Measurements from ENCODE around the gene CAMK1G. TPM values are rescaled to one million over a fixed set of nuclear protein-coding genes. Genes with fewer than 3 reads are reported as not detected.

The CAMK1G gene
- total RNA-seq, 2 donors from 2014 or later, result 0.55 to 2.1 TPM

DNA sequence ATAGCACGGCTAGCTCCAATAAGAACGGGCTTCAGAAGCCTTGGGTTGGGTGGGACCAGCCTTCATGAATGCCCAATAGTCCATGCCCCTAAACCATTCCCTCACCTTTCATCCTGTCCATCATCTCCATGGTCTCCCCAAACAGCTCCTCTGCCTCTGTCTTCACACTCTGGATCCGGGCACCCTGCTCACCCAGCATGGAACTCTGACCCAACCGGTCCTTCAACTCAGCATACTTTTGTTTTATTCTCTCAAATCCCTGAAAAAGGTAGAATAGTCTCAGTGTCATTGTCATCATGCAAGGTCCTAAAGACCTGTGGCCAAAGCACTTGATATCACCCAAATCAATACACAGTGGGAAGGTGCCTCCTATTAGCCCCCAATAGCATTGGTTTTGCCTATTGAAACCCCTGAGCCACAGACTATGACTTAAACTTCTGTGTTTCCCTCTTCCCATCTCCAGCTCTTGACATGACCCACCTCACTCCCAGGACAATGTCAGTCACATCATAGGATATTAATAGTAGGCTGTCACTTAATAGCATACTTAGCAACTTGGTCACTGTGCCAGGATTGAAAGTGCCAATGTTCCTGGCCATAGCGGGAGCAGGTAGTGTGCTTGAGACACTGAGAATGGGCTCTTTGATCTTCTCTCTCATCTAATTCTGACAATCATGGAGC is 33.0 kb downstream of the CAMK1G start:
- H3K27ac Mint-ChIP-seq, result no peak overlapping the region
- Histone ChIP-seq H3K27ac (ENCODE audit: low read depth, low read length) (no peak overlapping the region), H3K27me3 (ENCODE audit: control insufficient read depth, insufficient read depth, low read length, poor library complexity, severe bottlenecking) (peaks cover 38% of the 10 kb centered on the region), H3K4me3 (ENCODE audit: low read length) (no peak overlapping the region), H3K9ac (ENCODE audit: extremely low read depth, low read length, poor library complexity, severe bottlenecking) (no peak overlapping the region), H3K9me3 (ENCODE audit: control insufficient read depth, low read length) (no peaks in the 10 kb centered on the region), H3K4me1 (ENCODE audit: control insufficient read depth, insufficient read depth, low read length) (no peaks in the 10 kb centered on the region), H3K36me3 (ENCODE audit: control insufficient read depth, insufficient read depth, low read length) (no peaks in the 10 kb centered on the region)
- WGBS, 2 experiments (ENCODE audit: insufficient coverage in 1 of 2, insufficient read length in 1 of 2), result 93 to 98% methylated on average over 4 to 5 of the region's 5 CpGs
- H3K36me3 Mint-ChIP-seq (ENCODE audit: low read depth), result no peaks in the 10 kb centered on the region
- TF ChIP-seq, protein P1, sequence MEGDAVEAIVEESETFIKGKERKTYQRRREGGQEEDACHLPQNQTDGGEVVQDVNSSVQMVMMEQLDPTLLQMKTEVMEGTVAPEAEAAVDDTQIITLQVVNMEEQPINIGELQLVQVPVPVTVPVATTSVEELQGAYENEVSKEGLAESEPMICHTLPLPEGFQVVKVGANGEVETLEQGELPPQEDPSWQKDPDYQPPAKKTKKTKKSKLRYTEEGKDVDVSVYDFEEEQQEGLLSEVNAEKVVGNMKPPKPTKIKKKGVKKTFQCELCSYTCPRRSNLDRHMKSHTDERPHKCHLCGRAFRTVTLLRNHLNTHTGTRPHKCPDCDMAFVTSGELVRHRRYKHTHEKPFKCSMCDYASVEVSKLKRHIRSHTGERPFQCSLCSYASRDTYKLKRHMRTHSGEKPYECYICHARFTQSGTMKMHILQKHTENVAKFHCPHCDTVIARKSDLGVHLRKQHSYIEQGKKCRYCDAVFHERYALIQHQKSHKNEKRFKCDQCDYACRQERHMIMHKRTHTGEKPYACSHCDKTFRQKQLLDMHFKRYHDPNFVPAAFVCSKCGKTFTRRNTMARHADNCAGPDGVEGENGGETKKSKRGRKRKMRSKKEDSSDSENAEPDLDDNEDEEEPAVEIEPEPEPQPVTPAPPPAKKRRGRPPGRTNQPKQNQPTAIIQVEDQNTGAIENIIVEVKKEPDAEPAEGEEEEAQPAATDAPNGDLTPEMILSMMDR (conservative IDR thresholded peaks at IDR 0.05), result no peak
- H3K9me3 Mint-ChIP-seq, result no peaks in the 10 kb centered on the region
- no peak for DNase-seq
- no peak overlapping the region for H3K4me3 Mint-ChIP-seq
- peaks cover 2% of the 10 kb centered on the region for H3K4me1 Mint-ChIP-seq
- peaks cover 29% of the 10 kb centered on the region for H3K27me3 Mint-ChIP-seq (ENCODE audit: insufficient read depth)

DNA sequence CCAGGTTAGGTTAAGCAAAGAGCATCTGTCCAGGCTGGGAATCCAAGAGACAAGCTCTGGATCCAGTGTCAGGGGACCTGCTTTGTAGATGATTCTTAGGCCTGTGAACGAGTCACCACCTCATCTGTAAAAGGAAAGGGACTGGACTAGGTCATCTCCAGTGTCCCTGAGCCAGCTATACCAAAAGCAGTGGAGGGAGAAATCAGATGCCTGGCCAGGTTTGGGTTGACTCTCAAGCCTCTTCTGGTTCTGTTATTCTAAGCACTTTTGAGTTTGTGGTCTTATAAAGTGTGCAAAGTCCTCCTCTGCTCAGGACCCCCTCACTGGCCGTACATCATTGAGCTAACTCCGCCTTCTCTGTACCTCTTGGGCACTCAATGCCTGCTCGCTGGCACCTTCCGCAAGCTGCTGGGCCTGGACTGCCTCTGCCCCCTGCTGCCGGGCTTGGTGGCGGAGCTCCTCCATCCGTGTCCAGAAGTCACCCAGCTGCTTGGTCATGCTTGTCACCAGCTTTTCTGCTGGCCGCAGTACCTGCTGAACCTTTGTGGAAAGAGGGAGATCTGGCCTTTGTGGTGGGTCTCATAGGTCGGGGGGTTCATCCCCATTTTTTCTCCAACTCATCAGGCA is 33.6 kb downstream of the CAMK1G start:
- Histone ChIP-seq H3K9ac (ENCODE audit: extremely low read depth, low read length, poor library complexity, severe bottlenecking) (no peak overlapping the region), H3K4me1 (ENCODE audit: control insufficient read depth, insufficient read depth, low read length) (no peaks in the 10 kb centered on the region), H3K27ac (ENCODE audit: low read depth, low read length) (no peak overlapping the region), H3K27me3 (ENCODE audit: control insufficient read depth, insufficient read depth, low read length, poor library complexity, severe bottlenecking) (peaks cover 37% of the 10 kb centered on the region), H3K4me3 (ENCODE audit: low read length) (no peak overlapping the region), H3K36me3 (ENCODE audit: control insufficient read depth, insufficient read depth, low read length) (no peaks in the 10 kb centered on the region), H3K9me3 (ENCODE audit: control insufficient read depth, low read length) (no peaks in the 10 kb centered on the region)
- no peaks in the 10 kb centered on the region for H3K36me3 Mint-ChIP-seq (ENCODE audit: low read depth)
- H3K4me1 Mint-ChIP-seq, result peaks cover 2% of the 10 kb centered on the region
- peaks cover 32% of the 10 kb centered on the region for H3K27me3 Mint-ChIP-seq (ENCODE audit: insufficient read depth)
- no peaks in the 10 kb centered on the region for H3K9me3 Mint-ChIP-seq
- no peak overlapping the region for H3K27ac Mint-ChIP-seq
- no peak for DNase-seq
- TF ChIP-seq, protein P1 (conservative IDR thresholded peaks at IDR 0.05), result no peak
- WGBS, 2 experiments (ENCODE audit: insufficient coverage in 1 of 2, insufficient read length in 1 of 2), result 88 to 91% methylated on average over 8 to 10 of the region's 10 CpGs
- H3K4me3 Mint-ChIP-seq, result no peak overlapping the region

DNA sequence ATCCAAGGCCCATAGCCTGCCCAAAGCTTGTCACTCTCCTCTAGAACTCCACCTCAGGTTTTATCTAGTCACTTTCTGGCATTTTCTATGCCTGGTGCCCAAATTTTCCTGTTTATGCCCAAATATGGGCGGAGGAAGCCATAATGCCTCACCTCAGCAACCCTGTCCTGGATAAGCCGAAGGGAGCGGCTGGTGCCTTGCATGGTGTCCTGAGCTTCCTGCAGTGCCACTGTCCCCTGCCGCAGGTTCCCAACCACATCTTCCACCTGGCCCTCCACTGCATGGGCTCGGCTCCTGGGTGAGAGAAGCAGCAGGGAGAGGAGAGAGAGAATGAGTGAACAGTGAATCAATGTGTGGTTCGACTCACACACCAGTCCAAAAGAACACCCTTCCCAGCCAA is 34.2 kb downstream of the CAMK1G start:
- TF ChIP-seq, protein P1 (conservative IDR thresholded peaks at IDR 0.05), result no peak
- WGBS, 2 experiments (ENCODE audit: insufficient coverage in 1 of 2, insufficient read length in 1 of 2), result 87 to 92% methylated on average over 2 to 6 of the region's 6 CpGs
- Mint-ChIP-seq H3K4me1 (peaks cover 2% of the 10 kb centered on the region), H3K27ac (no peak overlapping the region), H3K9me3 (no peaks in the 10 kb centered on the region), H3K36me3 (ENCODE audit: low read depth) (no peaks in the 10 kb centered on the region), H3K27me3 (ENCODE audit: insufficient read depth) (peaks cover 35% of the 10 kb centered on the region), H3K4me3 (no peak overlapping the region)
- Histone ChIP-seq H3K4me3 (ENCODE audit: low read length) (no peak overlapping the region), H3K27me3 (ENCODE audit: control insufficient read depth, insufficient read depth, low read length, poor library complexity, severe bottlenecking) (peaks cover 32% of the 10 kb centered on the region), H3K27ac (ENCODE audit: low read depth, low read length) (no peak overlapping the region), H3K4me1 (ENCODE audit: control insufficient read depth, insufficient read depth, low read length) (no peaks in the 10 kb centered on the region), H3K9me3 (ENCODE audit: control insufficient read depth, low read length) (no peaks in the 10 kb centered on the region), H3K9ac (ENCODE audit: extremely low read depth, low read length, poor library complexity, severe bottlenecking) (no peak overlapping the region), H3K36me3 (ENCODE audit: control insufficient read depth, insufficient read depth, low read length) (no peaks in the 10 kb centered on the region)
- DNase-seq, result no peak
